Measurements from ENCODE around the gene GABRR1. TPM values are rescaled to one million over a fixed set of nuclear protein-coding genes. Genes with fewer than 3 reads are reported as not detected.

Gene GABRR1
- total and polyA plus RNA-seq, 9 donors, result 0.07 TPM; not detected in 8

DNA sequence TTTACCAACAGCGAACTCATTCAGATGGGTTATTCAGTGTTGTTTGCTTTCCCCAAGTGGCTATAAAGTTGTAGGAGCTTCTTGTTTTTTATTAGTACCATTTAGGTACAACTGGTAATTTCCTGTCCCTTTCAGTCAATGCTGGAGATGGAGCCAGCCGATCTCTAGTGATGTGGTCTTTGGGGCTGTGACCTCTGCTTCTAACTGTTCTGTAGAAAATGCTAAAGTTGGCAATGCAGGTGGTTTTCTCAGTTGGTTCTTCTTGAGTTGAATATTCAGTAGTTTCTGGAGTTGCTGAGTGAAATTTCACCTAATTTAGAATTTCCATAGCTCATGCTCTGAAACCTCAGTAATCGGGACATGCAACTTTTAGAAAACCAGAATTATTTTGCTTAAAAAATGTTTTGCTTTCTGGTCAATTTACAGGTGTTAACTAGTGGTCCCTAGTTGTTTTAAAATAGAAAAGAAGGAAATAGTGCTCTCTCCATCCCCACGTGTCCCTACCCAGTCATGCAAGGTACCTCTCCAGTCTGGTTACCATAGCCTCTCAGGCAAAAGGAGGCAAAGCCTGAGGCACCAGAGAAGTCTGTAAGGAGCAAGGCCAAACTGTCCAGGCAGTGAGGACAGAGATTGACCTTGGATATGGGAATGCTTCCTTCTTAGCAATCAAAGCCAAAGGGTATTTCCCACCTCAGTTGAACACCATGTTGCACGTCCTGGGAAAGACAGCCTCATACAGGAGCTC, 27.3 kb upstream of the GABRR1 start:
- TF ChIP-seq POLR2A (IDR thresholded peaks at IDR 0.05) (no peak), EP300 (IDR thresholded peaks at IDR 0.05) (no peak)
- TF ChIP-seq, protein P1, sequence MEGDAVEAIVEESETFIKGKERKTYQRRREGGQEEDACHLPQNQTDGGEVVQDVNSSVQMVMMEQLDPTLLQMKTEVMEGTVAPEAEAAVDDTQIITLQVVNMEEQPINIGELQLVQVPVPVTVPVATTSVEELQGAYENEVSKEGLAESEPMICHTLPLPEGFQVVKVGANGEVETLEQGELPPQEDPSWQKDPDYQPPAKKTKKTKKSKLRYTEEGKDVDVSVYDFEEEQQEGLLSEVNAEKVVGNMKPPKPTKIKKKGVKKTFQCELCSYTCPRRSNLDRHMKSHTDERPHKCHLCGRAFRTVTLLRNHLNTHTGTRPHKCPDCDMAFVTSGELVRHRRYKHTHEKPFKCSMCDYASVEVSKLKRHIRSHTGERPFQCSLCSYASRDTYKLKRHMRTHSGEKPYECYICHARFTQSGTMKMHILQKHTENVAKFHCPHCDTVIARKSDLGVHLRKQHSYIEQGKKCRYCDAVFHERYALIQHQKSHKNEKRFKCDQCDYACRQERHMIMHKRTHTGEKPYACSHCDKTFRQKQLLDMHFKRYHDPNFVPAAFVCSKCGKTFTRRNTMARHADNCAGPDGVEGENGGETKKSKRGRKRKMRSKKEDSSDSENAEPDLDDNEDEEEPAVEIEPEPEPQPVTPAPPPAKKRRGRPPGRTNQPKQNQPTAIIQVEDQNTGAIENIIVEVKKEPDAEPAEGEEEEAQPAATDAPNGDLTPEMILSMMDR (IDR thresholded peaks at IDR 0.05), result no peak
- intact Hi-C loops (cut with DNase I), result loop anchor here (5.0 kb wide), 1 partner anchor 262 kb away; no protein-coding TSS in a partner anchor
- Histone ChIP-seq H3K27ac (no peak overlapping the region), H3K4me3 (no peak overlapping the region), H3K9me3 (no peaks in the 10 kb centered on the region), H3K4me1 (ENCODE audit: insufficient read depth) (no peaks in the 10 kb centered on the region), H3K27me3 (no peaks in the 10 kb centered on the region), H3K36me3 (no peaks in the 10 kb centered on the region)
- WGBS, 3 donors, result 63 to 68% (median 64%) methylated on average over 5 of the region's 5 CpGs
- no peak for DNase-seq

DNA sequence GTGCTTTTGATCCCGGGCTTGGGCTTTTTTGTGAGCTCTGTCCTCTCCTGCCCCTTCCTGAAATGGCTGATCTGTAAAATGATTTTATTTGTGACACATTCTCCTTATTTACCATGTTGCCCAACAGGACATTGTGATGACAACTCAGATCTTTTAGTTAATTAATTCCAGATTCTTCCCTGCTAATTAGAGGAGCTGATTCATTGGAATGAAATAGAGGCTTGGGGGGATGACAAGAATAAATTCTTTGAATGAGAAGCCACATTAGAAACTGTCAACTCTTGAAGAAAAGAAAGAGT, 26.1 kb upstream of the GABRR1 start:
- no peak for DNase-seq
- H3K36me3 ChIP-seq, result no peaks in the 10 kb centered on the region
- 28 to 53% (median 30%) methylated on average over 1 of the region's 1 CpG for WGBS, 3 donors
- no peaks in the 10 kb centered on the region for H3K27me3 ChIP-seq
- no peaks in the 10 kb centered on the region for H3K9me3 ChIP-seq
- no peak overlapping the region for H3K27ac ChIP-seq
- no peaks in the 10 kb centered on the region for H3K4me1 ChIP-seq (ENCODE audit: insufficient read depth)
- intact Hi-C loops (cut with DNase I), result loop anchor here (5.0 kb wide), 1 partner anchor 261 kb away; no protein-coding TSS in a partner anchor
- H3K4me3 ChIP-seq, result no peak overlapping the region
- TF ChIP-seq, protein P1 (IDR thresholded peaks at IDR 0.05), result no peak
- TF ChIP-seq EP300 (IDR thresholded peaks at IDR 0.05) (no peak), POLR2A (IDR thresholded peaks at IDR 0.05) (no peak)

DNA sequence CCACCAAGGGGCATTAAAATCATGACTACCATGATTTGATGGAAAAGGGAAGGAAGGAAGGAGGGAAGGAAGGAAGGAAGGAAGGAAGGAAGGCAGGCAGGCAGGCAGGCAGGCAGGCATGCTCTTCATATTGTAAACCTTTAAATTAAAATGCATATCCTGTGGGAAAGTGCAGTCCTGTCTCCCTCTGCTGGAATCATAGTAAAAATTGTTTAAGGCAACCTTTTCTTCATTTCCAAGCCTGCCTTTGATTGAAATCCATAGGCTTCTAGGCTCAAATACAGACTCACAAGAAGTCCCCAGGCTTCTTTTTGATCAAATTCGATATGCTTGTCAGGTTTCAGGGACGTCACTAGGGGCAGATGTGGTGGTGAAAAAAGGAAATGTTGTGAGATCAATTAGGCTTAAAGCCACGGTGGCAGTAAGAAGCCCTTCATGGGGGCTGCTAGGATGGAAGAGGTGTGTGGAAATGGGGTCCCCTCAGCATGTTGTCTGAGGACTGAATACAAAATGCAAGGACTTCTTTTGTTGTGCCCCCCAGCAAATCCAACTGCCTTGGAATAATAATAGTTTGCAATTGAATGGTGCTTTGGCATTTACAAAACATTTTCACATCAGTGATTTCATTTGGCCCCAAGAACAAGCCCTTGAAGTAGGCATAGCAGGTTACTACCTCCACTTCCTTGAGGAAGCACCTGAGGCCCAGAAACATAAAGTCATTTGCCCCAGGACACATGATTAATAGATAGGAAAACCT, 25.6 kb upstream of the GABRR1 start:
- no peaks in the 10 kb centered on the region for H3K9me3 ChIP-seq
- no peak overlapping the region for H3K27ac ChIP-seq
- no peaks in the 10 kb centered on the region for H3K27me3 ChIP-seq
- no peak for DNase-seq
- intact Hi-C loops (cut with DNase I), result loop anchor here (5.0 kb wide), 1 partner anchor 260 kb away; no protein-coding TSS in a partner anchor
- no peak overlapping the region for H3K4me3 ChIP-seq
- no peaks in the 10 kb centered on the region for H3K4me1 ChIP-seq (ENCODE audit: insufficient read depth)
- H3K36me3 ChIP-seq, result no peaks in the 10 kb centered on the region
- WGBS, 3 donors, result 10 to 25% (median 14%) methylated on average over 3 of the region's 3 CpGs
- TF ChIP-seq, protein P1 (IDR thresholded peaks at IDR 0.05), result peak in 2 of 3 donors; percentile 29 to 48
- TF ChIP-seq POLR2A (IDR thresholded peaks at IDR 0.05), result no peak

DNA sequence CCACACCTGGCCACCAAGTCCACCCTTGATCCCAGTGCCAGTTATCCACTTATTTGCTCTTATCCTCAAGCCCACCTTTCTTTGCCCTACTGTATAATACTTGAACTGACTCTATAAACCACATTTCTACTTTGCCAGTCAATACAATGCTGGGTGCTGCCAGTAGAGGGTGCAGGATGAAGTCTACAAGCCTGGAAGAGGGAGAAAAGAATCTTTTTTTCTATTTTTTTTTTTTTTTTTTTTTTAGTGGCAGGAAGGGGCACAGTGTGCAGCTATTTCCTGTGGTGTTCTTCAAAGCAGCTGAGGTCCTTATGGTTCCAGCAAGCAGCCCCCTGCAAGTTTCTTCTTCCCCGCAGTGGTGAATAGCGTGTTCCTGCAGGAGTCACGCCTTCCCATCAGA, 22.2 kb upstream of the GABRR1 start:
- intact Hi-C loops (cut with DNase I), result no loop called here
- WGBS, 3 donors, result 87 to 90% (median 90%) methylated on average over 3 of the region's 3 CpGs

More for the DNA sequence above, 22.2 kb upstream of the GABRR1 start:
- Histone ChIP-seq H3K4me3 (no peak overlapping the region), H3K36me3 (no peaks in the 10 kb centered on the region), H3K27ac (no peak overlapping the region), H3K4me1 (ENCODE audit: insufficient read depth) (no peaks in the 10 kb centered on the region), H3K27me3 (no peaks in the 10 kb centered on the region), H3K9me3 (no peaks in the 10 kb centered on the region)
- no peak for DNase-seq
- TF ChIP-seq, protein P1 (IDR thresholded peaks at IDR 0.05), result no peak
- TF ChIP-seq POLR2A (IDR thresholded peaks at IDR 0.05), result no peak

Measured in ovary (tissue), 9 donors.